Natural killer cell (primary cell): Measurements from ENCODE around the gene TMCO4. TPM values are rescaled to one million over a fixed set of nuclear protein-coding genes. Genes with fewer than 3 reads are reported as not detected.
A peak's percentile ranks its signal among the peaks of the same experiment; 100 is the strongest.

Experiments
- ATAC-seq, 3 donors: fragments of 150-1000 bp in 2 of 3; fragments of 200-7000 bp in 1 of 3; cut with Tn5 transposase; 1 replicate in 1 of 3; 2 replicates in 2 of 3; pipeline ENCODE4 v1.10.0; 2021; ENCODE audit warnings: mild to moderate bottlenecking in 2 of 3, moderate library complexity in 2 of 3
- DNase-seq, 2 donors: peaks; one replicate each; pipeline versions ENCODE4 v3.0.0 to v3.0.0-alpha.2; 2013 to 2021; ENCODE audit warnings: mixed read lengths in 1 of 2
- H3K27ac ChIP-seq: one replicate; pipeline ENCODE4 v1.5.1; 2013; ENCODE audit warnings: mild to moderate bottlenecking, low read length
- H3K27me3 ChIP-seq: one replicate; pipeline ENCODE4 v1.6.1; 2013; ENCODE audit warnings: low read length; ENCODE audit not compliant: control insufficient read depth, insufficient read depth
- H3K36me3 ChIP-seq: one replicate; pipeline ENCODE4 v1.6.1; 2013; ENCODE audit warnings: low read length; ENCODE audit not compliant: control insufficient read depth, insufficient read depth
- H3K4me1 ChIP-seq: one replicate; pipeline ENCODE4 v1.6.1; 2013; ENCODE audit warnings: low read length; ENCODE audit not compliant: control insufficient read depth, insufficient read depth
- H3K4me3 ChIP-seq: one replicate; pipeline ENCODE4 v1.5.1; 2013; ENCODE audit warnings: low read length
- H3K9me3 ChIP-seq: one replicate; pipeline ENCODE4 v1.6.1; 2013; ENCODE audit warnings: low read length; ENCODE audit not compliant: control insufficient read depth, insufficient read depth
- H3K27ac Mint-ChIP-seq, 2 donors: one replicate each; pipeline ENCODE4 v1.8.0; 2022; ENCODE audit warnings: mild to moderate bottlenecking in 2 of 2, mixed read lengths in 2 of 2, moderate library complexity in 1 of 2
- H3K27me3 Mint-ChIP-seq, 2 donors: one replicate each; pipeline ENCODE4 v1.8.0; 2022; ENCODE audit warnings: low read depth in 2 of 2, mixed read lengths in 2 of 2
- H3K36me3 Mint-ChIP-seq: one replicate; pipeline ENCODE4 v1.8.0; 2022; ENCODE audit warnings: mixed read lengths
- H3K4me1 Mint-ChIP-seq, 2 donors: one replicate each; pipeline ENCODE4 v1.8.0; 2022; ENCODE audit warnings: mixed read lengths in 2 of 2
- H3K4me3 Mint-ChIP-seq: one replicate; pipeline ENCODE4 v1.8.0; 2022; ENCODE audit warnings: mild to moderate bottlenecking, moderate library complexity, mixed read lengths
- H3K9me3 Mint-ChIP-seq, 2 donors: one replicate each; pipeline ENCODE4 v1.8.0; 2022; ENCODE audit warnings: mixed read lengths in 2 of 2
- CTCF ChIP-seq: fragments of 200-600 bp; IDR thresholded peaks from one replicate; pipeline ENCODE4 v1.8.0; 2022; ENCODE audit warnings: antibody characterized with exemption
- WGBS: methylation state at CpG from one replicate; pipeline ENCODE4 v1.1.7; 2013; ENCODE audit warnings: missing lambda C conversion rate; ENCODE audit not compliant: insufficient coverage; 5-methylcytosine and 5-hydroxymethylcytosine counted together
- intact Hi-C: fragments of 100-400 bp; cut with micrococcal nuclease; formaldehyde crosslinking; loops from one replicate; pipeline ENCODE4 v1.14.2; 2022
- total RNA-seq, 4 donors: library from RNA; stranded (reverse); fragments of 120-200 nt in 1 of 4; gene quantifications; one replicate each; pipeline versions ENCODE4 v1.2.3 to v1.2.4, GENCODE V29; 2013 to 2022

Gene TMCO4
- total RNA-seq, 3 donors from 2014 or later (not counting 1 experiment from before 2014, with no cell fraction given) = 14.2 to 21.5 (median 18.3) TPM

GRCh38 chr1:19798486-19799229, 1.1 kb downstream of the TMCO4 start:
- 91% methylated on average over 6 of the region's 6 CpGs for WGBS
- H3K27ac Mint-ChIP-seq = peak overlapping the region; percentile 83 to 89
- peaks cover 9 to 44% of the 10 kb centered on the region in 2 donors for H3K4me1 Mint-ChIP-seq
- H3K4me3 ChIP-seq = no peak overlapping the region
- peak in 1 of 2 donors; percentile 6 for DNase-seq
- no peak for ATAC-seq
- H3K4me1 ChIP-seq = peaks cover 23% of the 10 kb centered on the region
- H3K27me3 ChIP-seq = no peaks in the 10 kb centered on the region
- H3K27ac ChIP-seq = peak overlapping the region; percentile 77
- no peaks in the 10 kb centered on the region for H3K9me3 ChIP-seq
- no peaks in the 10 kb centered on the region for H3K36me3 ChIP-seq
- intact Hi-C loops = no loop called here
- H3K9me3 Mint-ChIP-seq = no peaks in the 10 kb centered on the region
- no peak for TF ChIP-seq CTCF
- peaks cover 0 to 2% of the 10 kb centered on the region in 2 donors for H3K27me3 Mint-ChIP-seq
- no peaks in the 10 kb centered on the region for H3K36me3 Mint-ChIP-seq
- peak overlapping the region; percentile 83 for H3K4me3 Mint-ChIP-seq

- H3K4me1 ChIP-seq = peaks cover 28% of the 10 kb centered on the region
- peaks cover 16 to 52% of the 10 kb centered on the region in 2 donors for H3K4me1 Mint-ChIP-seq
- peak overlapping the region; percentile 58 for H3K4me3 Mint-ChIP-seq
- ATAC-seq = no peak
- no peak overlapping the region for H3K4me3 ChIP-seq
- H3K36me3 Mint-ChIP-seq = no peaks in the 10 kb centered on the region
- intact Hi-C loops = no loop called here
- H3K9me3 ChIP-seq = no peaks in the 10 kb centered on the region
- no peaks in the 10 kb centered on the region for H3K9me3 Mint-ChIP-seq
- H3K27me3 Mint-ChIP-seq = peaks cover 0 to 2% of the 10 kb centered on the region in 2 donors
- DNase-seq = no peak
- no peaks in the 10 kb centered on the region for H3K27me3 ChIP-seq
- no peaks in the 10 kb centered on the region for H3K36me3 ChIP-seq
- no peak for TF ChIP-seq CTCF
- no peak overlapping the region for H3K27ac ChIP-seq
- peak overlapping the region; percentile 56 to 89 for H3K27ac Mint-ChIP-seq
- 95% methylated on average over 5 of the region's 5 CpGs for WGBS
These were observed 1.9 kb downstream of the TMCO4 start for GRCh38 chr1:19797827-19798226.

- ATAC-seq (no peak), DNase-seq (no peak)
- H3K4me3 ChIP-seq = no peak overlapping the region
- peak overlapping the region in 1 of 2 donors; percentile 71 for H3K27ac Mint-ChIP-seq
- peaks cover 16 to 48% of the 10 kb centered on the region in 2 donors for H3K4me1 Mint-ChIP-seq
- no peaks in the 10 kb centered on the region for H3K9me3 Mint-ChIP-seq
- no peaks in the 10 kb centered on the region for H3K9me3 ChIP-seq
- 87% methylated on average over 4 of the region's 4 CpGs for WGBS
- H3K4me3 Mint-ChIP-seq = no peak overlapping the region
- peaks cover 19% of the 10 kb centered on the region for H3K4me1 ChIP-seq
- H3K27me3 ChIP-seq = no peaks in the 10 kb centered on the region
- intact Hi-C loops = no loop called here
- H3K36me3 Mint-ChIP-seq = no peaks in the 10 kb centered on the region
- no peak overlapping the region for H3K27ac ChIP-seq
- TF ChIP-seq CTCF = no peak
- peaks cover 7% of the 10 kb centered on the region for H3K36me3 ChIP-seq
- H3K27me3 Mint-ChIP-seq = no peaks in the 10 kb centered on the region
These were observed 5.1 kb downstream of the TMCO4 start for GRCh38 chr1:19794583-19794982.
